ENCODE measurements around the gene TAX1BP1. TPM values are rescaled to one million over a fixed set of nuclear protein-coding genes. Genes with fewer than 3 reads are reported as not detected.

The TAX1BP1 gene
- total RNA-seq, 1 experiment from 2014 or later, result 69.9 TPM

DNA sequence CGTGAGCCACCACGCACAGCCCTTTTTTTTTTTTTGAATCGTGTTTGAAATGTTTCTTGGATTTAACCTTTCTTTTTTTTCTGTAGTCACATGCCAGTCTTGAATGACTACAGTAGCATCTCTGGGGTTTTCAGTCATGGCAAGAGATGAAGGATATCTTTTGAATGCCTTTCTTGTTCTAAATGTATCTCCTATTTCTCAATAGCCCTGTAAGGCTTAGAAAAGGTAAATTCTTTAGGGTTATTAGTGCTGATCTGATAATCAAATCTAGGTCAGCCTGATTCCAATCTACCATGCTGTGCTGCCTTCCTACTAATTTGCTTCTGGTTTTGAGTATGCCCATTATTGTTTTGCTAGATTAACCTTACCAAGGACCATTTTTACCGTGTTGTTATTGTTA is 70.2 kb downstream of the TAX1BP1 start:
- POLR2A ChIA-PET, result no interaction called here
- no peak for TF ChIP-seq ZNF138 (CRISPR knock-in tag; conservative IDR thresholded peaks at IDR 0.05)
- no peak for TF ChIP-seq CTCF (IDR thresholded peaks at IDR 0.05)
- TF ChIP-seq, protein P1, sequence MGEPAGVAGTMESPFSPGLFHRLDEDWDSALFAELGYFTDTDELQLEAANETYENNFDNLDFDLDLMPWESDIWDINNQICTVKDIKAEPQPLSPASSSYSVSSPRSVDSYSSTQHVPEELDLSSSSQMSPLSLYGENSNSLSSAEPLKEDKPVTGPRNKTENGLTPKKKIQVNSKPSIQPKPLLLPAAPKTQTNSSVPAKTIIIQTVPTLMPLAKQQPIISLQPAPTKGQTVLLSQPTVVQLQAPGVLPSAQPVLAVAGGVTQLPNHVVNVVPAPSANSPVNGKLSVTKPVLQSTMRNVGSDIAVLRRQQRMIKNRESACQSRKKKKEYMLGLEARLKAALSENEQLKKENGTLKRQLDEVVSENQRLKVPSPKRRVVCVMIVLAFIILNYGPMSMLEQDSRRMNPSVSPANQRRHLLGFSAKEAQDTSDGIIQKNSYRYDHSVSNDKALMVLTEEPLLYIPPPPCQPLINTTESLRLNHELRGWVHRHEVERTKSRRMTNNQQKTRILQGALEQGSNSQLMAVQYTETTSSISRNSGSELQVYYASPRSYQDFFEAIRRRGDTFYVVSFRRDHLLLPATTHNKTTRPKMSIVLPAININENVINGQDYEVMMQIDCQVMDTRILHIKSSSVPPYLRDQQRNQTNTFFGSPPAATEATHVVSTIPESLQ (CRISPR knock-in tag; IDR thresholded peaks at IDR 0.05), result no peak
- no peak for TF ChIP-seq RORB (CRISPR knock-in tag; IDR thresholded peaks at IDR 0.05)
- no peak for TF ChIP-seq GABPB1 (CRISPR knock-in tag; IDR thresholded peaks at IDR 0.05)
- no peak for TF ChIP-seq AFF4 (CRISPR knock-in tag; IDR thresholded peaks at IDR 0.05; ENCODE audit: borderline replicate concordance)
- TF ChIP-seq ZNF232 (CRISPR knock-in tag; IDR thresholded peaks at IDR 0.05), result no peak
- TF ChIP-seq, protein P2, sequence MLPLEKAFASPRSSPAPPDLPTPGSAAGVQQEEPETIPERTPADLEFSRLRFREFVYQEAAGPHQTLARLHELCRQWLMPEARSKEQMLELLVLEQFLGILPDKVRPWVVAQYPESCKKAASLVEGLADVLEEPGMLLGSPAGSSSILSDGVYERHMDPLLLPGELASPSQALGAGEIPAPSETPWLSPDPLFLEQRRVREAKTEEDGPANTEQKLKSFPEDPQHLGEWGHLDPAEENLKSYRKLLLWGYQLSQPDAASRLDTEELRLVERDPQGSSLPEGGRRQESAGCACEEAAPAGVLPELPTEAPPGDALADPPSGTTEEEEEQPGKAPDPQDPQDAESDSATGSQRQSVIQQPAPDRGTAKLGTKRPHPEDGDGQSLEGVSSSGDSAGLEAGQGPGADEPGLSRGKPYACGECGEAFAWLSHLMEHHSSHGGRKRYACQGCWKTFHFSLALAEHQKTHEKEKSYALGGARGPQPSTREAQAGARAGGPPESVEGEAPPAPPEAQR (CRISPR knock-in tag; IDR thresholded peaks at IDR 0.05), result no peak
- no peak for TF ChIP-seq ZNF219 (CRISPR knock-in tag; IDR thresholded peaks at IDR 0.05; ENCODE audit: borderline replicate concordance)
- no peak for TF ChIP-seq OVOL2 (CRISPR knock-in tag; IDR thresholded peaks at IDR 0.05; ENCODE audit: borderline replicate concordance)
- TF ChIP-seq, protein P3, sequence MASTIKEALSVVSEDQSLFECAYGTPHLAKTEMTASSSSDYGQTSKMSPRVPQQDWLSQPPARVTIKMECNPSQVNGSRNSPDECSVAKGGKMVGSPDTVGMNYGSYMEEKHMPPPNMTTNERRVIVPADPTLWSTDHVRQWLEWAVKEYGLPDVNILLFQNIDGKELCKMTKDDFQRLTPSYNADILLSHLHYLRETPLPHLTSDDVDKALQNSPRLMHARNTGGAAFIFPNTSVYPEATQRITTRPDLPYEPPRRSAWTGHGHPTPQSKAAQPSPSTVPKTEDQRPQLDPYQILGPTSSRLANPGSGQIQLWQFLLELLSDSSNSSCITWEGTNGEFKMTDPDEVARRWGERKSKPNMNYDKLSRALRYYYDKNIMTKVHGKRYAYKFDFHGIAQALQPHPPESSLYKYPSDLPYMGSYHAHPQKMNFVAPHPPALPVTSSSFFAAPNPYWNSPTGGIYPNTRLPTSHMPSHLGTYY (CRISPR knock-in tag; IDR thresholded peaks at IDR 0.05), result no peak
- TF ChIP-seq, protein P4, sequence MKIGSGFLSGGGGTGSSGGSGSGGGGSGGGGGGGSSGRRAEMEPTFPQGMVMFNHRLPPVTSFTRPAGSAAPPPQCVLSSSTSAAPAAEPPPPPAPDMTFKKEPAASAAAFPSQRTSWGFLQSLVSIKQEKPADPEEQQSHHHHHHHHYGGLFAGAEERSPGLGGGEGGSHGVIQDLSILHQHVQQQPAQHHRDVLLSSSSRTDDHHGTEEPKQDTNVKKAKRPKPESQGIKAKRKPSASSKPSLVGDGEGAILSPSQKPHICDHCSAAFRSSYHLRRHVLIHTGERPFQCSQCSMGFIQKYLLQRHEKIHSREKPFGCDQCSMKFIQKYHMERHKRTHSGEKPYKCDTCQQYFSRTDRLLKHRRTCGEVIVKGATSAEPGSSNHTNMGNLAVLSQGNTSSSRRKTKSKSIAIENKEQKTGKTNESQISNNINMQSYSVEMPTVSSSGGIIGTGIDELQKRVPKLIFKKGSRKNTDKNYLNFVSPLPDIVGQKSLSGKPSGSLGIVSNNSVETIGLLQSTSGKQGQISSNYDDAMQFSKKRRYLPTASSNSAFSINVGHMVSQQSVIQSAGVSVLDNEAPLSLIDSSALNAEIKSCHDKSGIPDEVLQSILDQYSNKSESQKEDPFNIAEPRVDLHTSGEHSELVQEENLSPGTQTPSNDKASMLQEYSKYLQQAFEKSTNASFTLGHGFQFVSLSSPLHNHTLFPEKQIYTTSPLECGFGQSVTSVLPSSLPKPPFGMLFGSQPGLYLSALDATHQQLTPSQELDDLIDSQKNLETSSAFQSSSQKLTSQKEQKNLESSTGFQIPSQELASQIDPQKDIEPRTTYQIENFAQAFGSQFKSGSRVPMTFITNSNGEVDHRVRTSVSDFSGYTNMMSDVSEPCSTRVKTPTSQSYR (CRISPR knock-in tag; IDR thresholded peaks at IDR 0.05), result no peak
- TF ChIP-seq ESRRA (CRISPR knock-in tag; IDR thresholded peaks at IDR 0.05; ENCODE audit: borderline replicate concordance), result no peak
- no peaks in the 10 kb centered on the region for H3K4me1 Mint-ChIP-seq
- no peak overlapping the region for H3K4me3 Mint-ChIP-seq
- H3K27me3 Mint-ChIP-seq (ENCODE audit: low read depth), result no peaks in the 10 kb centered on the region
- CTCF ChIA-PET, result interaction anchor here (0.6 kb wide), 1 partner anchor 287 kb away, joined by 7 read pairs; no protein-coding TSS in a partner anchor
- DNase-seq (ENCODE audit: low spot score) (no peak), ATAC-seq (no peak)
- no peaks in the 10 kb centered on the region for H3K9me3 Mint-ChIP-seq
- no peak overlapping the region for H3K27ac Mint-ChIP-seq
- peaks cover 7% of the 10 kb centered on the region; the same call in 1 of the 2 replicates for H3K36me3 Mint-ChIP-seq
